HL-60/S4 treated with retinoic acid at 250 ng/mL for 4 days and 3 days (cell line): ENCODE results near the gene THSD7A.
"Not testable (repeated sequence)": the region's sequence is repeated elsewhere in the genome, so short reads cannot be mapped to it uniquely, and the experiment has no call there.

Experiments
- in situ Hi-C: fragments of 300-500 bp; cut with MboI; formaldehyde crosslinking; loops from 2 replicates; pipeline ENCODE4 v1.7.0; 2022; ENCODE audit warnings: low sequenced_read_pairs

Gene THSD7A

DNA sequence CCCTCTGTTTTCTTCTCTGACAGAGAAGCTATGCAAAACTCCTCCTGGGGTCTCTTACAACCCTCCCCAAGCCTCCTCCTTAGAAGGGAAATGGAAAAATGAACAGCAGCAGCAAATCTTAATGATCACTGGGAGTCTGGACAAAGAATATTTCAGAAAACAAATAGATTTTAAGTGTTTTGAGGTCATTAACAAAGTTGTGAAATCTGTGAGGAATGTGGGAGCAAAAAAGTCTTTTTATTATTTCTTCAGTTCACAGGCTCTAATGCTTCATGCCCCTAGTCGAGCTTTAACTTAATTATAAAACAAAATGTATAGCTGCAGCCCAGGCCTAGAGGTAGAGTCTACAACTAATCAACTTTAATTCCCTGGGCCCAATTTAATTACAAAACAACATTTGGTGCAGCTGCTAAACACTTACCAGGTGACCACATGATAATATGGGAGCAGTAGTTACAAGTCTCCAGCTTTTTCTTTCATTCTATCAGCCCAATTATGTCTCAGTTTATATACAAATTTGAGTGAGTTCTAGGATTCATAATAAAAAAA, 293.2 kb downstream of the THSD7A start:
- in situ Hi-C loops = no loop called here

DNA sequence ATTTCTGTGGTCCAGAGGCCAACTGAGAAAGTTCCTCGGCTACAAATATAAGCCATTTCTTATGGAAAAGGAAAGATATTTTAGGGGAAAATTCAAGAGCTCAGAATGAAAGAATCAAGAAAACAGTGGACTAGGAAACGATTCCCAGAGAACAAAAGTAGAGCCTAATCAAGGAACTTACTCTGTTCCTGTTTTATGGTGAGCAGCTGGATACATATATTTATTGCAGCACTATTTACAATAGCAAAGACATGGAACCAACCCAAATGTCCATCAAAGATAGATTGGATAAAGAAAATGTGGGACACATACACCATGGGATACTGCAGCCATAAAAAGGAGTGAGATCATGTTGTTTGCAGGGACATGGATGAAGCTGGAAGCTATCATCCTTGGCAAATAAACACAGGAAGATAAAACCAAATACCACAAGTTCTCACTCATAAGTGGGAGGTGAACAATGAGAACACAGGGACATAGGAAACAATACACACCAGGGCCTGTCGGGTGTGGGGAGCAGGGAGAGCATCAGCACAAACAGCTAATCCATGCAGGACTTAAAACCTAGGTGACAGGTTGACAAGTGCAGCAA, 298.7 kb downstream of the THSD7A start:
- in situ Hi-C loops = no loop called here

DNA sequence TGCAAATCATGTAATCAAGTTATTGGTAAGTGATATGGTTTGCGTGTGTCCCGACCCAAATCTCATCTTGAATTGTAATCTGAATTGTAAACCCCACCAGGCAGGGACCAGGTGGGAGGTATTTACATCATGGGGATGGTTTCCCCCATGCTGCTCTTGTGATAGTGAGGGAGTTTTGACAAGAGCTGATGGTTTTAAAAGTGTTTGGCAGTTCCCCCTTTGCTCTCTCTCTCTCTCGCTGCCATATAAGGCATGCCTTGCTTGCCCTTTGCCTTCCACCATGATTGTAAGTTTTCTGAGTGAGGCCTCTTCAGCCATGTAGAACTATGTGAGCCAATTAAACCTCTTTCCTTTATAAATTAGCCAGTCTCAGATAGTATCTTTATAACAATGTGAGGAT, 302.6 kb downstream of the THSD7A start:
- in situ Hi-C loops = no loop called here

DNA sequence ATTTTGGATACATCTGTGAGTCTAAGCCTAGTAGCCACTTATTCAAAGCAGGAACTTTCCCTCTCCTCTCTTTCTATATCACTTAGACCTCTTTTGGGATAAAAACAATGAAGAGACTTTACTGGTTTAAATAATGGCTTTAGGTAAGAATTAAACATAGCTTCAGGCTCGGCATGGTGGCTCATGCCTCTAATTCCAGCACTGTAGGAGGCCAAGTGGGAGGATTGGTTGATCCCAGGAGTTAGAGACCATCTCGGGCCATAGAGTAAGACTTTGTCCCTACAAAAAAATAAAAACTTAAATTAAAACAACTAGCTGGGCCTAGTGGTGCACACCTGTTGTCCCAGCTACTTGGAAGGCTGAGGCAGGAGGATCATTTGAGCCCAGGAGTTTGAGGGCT, 304.3 kb downstream of the THSD7A start:
- in situ Hi-C loops = no loop called here

DNA sequence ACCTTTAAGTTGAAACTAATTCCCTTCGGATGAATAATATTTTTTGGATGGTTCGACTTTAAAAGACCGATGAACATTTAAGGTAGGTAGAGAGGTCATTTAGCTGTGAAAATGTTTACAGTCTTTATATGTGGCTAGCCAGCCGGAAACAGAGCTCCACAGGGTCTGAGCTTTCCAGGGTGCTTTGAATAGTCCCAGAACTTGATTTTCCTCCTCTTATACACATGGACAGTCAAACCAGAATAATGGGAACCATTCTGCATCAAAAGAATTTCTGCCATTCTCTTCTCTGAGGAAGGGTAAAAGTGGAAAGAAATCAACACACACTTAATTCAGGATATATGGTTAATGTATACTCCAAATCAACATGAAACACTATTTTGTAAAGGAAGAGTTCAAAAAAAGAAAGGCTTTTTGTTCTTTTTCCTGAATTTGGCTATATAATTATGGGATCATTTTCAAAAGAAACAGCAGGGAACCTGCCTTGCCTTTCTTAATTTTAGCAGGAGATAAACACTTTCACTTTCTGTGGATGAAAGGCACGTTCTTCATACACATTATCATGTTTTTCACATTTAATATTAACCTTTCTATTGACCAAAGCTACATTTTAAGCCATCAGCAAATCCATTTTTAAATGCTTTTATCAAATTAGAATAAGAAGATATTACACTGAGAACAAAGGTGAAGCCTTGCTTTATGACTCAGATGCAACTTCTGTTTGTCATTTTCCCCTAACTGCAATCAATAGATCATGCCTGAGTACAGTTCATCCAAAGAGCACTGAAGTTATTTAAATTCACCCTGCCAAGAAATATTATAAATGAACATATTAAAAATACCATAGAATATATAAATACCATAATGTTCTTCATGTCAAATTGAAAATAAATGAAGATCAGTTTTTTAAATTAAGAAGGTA, 307.3 kb downstream of the THSD7A start:
- in situ Hi-C loops = no loop called here

DNA sequence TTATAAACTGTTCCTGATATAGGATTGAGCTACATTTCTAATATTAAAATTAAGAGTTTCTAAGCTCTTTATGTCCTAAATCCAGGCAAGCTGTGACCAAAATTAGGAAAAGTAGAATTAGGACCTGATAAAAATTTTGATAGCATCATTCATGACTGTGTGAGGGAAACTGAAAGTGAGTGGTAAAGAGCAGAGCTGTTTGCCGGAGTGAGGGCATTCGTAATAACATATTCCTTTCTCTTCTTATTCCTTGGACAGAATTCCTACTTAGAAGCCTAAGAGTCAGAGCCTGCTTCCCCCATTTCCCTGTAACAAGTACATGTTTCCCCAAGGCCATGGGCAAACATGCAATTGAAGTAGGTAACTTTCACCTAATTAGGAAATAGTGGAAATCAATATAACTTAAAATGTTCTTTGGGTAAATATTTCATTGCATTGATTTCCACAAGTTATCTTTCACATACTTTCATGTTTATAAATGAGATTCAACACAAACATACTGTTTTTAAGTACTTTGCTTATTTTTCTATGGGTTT, 310.0 kb downstream of the THSD7A start:
- in situ Hi-C loops = not testable (repeated sequence)

DNA sequence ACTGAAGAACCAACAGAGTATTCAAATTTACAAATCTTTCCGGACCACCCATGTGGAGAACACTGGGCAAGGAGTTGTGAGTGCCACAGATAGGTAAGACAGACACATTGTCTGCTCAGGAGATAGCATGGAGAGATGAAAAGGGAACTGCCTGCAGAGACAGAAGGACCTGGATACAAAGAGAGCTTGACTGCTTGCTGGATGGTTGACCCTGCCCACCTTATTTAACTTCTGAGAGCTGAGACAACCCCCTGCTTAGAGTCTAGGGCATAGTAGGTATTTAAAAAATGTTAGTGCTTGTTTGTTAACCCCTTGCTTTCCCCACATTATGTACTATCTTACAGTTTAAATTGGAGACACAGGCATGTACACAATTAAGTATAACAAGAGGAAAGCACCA, 314.1 kb downstream of the THSD7A start:
- in situ Hi-C loops = no loop called here

DNA sequence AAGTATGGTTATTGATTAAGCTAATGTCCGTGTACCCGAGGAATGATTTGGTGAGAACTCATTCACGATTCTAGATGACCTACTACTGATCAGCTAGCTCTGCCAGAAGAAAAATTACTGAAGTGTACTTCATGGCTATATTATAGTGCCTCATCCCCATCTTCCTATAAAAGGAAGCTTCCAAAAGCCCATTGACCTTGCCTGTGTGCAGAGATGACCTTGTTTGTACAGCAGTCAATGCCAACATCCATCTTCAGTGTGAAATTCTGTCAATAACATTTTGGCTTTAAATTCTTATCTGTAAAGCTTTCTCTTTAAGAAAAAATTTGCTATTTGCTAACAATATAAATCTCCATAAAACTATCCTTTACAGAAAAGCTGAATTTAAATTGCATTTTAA, 315.7 kb downstream of the THSD7A start:
- in situ Hi-C loops = no loop called here

DNA sequence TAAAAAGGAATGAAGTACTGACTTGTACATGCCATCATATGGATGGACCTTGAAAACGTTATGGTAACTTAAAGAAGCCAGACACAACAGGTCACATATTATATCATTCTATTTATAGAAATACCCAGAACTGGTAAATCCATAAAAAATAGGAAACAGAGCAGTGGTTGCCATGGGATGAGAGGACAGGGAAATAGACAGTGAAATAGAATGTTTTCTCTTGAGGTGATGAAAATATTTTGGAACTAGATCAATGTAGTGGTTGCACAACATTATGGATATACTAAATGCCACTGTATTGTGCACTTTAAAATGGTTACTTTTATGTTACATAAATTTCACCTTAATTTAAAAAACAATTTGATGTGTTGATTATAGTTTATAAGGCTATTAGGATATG, 318.5 kb downstream of the THSD7A start:
- in situ Hi-C loops = no loop called here

DNA sequence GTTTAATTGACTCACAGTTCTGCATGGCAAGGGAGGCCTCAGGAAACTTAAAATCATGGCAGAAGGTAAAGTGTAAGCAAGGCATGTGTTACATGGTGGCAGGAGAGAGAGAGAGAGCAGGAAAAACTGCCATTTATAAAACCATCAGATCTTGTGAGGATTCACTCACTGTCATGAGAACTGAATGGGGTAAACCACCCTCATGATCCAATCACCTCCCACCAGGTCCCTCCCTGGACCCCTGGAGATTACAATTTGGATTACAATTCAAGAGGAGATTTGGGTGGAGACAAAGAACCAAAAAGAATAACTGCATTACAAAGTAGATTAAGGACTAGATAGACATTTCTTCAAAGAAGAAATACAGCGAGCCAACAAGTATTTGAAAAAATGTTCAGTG, 324.1 kb downstream of the THSD7A start:
- in situ Hi-C loops = no loop called here

DNA sequence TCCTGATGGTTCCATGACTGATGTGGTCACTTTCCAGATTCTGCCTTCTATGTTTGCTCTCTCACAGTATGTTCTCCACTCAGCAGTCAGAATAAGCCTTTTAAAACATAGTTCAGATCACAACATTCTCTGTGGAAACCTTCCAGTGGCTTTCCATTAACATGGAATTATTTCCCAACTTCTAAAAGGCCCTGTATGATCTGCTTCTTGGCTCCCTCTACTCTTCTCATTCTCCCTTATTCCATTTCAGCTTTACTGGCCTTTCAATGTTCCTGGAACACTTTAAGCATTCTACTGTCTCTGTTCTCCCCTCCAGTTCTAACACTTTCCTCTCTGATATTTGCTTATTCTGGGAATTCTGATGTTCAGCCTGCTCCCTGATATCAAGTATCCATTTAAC, 325.6 kb downstream of the THSD7A start:
- in situ Hi-C loops = no loop called here

DNA sequence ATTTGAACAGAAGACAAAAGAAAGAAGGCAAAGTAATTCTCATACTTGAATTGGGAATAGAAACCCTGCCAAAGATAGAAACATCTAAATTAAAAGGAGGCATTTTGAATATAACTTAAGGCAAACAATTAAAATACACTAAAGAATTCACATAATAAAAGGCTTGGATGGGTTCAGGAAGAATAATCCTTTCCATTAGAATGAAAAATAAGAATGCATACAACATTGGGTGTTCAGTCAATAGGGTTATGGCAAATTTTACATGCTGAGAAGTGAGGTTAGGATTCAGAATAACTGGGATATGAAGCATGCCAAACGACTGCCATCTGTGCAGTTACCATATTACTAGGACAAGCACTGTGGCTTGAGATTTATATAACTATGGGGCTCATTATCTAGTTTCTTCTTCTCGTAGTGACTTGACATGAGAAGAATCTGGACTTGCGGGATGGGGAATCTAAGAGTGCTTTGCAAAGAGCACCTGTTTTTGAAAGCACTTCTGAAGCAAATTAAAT, 326.5 kb downstream of the THSD7A start:
- in situ Hi-C loops = no loop called here

DNA sequence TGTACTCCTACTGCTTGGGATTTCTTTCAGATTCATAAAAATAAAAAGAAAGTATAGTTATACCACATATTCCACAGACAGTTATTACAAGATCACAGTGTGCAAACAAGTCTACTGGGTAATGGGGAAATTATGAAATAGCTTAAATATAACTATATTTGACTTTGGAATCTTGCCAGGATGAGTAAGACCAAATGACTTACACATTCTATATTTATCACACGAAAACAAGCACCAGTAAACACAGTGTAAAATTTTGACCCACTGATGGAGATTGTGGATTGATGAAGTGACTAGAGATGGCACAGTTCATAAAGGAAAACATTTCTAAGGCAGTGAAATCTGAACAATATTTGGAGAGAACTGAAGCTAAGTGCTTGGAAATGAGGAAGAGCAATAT, 339.7 kb downstream of the THSD7A start:
- in situ Hi-C loops = no loop called here

DNA sequence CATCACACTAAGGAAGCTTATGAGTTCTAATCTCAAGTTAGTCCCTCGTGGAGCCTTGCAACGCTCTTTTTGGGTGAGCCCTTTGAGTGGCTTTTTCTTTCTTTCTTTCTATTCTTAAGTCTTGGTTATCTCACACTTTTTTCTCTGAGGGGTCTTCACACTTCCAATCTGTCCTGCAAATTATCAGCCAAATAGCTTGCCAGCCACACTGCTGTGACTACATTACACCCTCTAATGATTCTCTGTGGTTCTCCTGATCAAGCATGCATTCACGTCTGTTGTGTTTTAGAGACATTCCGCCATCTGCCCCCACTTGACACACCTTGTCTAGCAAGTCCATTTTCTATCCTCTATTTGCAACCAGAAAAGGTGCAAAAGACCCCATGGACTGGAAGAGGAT, 340.2 kb downstream of the THSD7A start:
- in situ Hi-C loops = no loop called here

DNA sequence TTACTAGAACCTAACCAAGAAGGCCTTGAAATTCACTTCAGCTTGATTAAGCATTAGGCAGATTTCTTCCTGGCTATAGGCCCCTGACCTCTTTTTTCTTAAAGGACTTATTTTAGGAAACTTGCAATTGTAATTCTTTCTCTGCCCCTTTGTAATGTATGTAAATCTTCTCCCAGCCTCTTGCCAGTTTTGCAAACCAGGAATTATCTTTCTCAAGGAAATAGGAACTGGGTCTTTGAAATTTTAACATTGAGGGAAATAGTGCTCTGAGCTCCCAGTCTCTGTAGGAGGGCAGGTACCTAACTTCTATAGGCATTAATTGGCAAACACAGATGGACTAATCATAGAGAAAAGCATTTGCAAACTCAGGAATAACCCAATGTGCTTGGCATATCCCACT, 342.7 kb downstream of the THSD7A start:
- in situ Hi-C loops = no loop called here

DNA sequence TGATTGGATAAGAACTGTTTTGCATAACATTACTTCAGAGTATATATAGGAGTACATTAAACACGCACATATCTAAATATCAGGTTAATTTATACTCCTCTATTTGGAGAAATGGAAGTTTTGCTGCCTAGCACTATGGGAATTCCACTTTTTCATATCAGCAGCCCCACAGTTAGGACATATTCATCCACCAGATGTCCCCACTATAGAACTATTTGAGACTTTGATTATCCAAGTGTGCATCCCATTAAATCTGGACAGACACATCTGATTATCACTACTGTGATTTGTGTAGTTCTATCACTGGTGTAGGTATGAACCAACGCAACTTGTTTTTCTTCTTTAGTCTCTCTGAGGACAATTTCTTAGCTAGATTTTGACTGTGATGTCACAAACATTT, 345.7 kb downstream of the THSD7A start:
- in situ Hi-C loops = no loop called here

DNA sequence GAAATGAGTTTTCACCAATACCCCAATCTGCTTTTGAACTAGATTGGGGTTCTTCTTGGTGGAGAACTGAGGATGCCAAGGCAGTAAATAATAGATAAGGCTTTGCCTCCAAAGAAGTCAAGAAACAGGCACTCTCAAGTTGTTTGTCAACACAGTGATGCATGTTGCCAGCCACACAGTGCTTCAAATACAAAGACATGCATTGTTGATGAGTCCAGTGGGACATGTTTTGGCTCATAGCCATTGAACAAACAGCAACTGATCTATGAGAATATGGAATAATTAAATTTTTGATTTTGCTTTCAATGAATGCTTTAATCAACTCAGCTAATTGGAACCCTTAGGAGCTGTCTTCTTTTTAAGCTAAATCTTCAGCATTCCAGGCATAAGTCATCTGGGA, 346.4 kb downstream of the THSD7A start:
- in situ Hi-C loops = no loop called here

DNA sequence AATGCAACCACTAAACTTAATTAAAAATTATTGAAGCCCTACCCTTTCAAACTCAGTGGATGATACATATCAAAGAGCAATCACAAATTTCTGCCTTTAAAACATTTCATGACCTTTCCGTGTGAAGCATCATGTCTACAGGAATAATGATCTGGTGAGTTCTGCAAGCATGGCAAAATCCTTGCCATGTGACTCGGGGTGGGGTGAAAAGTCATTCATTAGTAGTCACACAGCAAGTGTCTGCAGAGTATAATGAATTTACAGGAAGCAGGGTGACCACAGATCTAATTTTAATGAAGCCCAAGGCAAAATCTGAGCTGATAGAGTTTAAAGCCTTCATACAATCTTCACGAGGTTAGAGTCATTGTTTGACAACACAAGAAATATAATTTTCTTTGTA, 351.9 kb downstream of the THSD7A start:
- in situ Hi-C loops = no loop called here

DNA sequence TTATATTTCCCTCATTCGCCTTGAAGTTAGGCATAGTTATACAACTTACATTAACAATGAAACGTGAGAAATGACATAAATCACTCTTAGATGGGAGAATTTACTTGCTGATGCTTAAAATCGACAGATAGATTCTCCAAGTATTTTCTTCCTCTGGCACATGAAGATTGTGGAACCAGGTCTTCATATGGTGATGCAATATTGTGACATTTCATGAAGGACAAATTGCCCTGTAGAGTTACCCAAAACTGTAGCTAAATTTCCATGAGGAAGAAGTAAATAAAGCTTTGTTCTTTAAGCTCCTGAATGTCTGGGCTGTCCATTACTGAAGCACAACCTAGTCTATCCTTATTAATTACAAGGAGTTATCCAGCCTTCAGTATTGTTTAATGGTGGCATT, 353.1 kb downstream of the THSD7A start:
- in situ Hi-C loops = no loop called here

DNA sequence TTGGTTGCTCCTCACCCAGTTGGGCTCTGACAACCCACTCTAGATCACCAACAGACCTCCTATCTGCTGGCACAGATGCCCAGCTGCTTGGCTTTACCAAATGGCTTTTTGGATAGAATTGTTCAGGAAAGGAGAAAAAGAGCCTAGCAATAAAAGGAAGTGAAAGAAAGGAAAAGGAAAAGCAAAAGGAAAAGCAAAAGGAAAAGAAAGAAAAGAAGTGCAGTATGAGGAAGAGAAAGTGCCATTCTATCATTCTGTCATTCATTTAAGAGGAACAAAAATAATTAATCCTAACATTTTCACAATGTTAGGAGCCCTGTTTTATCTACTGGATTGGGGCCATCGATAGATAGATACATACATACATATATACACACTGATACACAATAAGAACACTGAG, 353.6 kb downstream of the THSD7A start:
- in situ Hi-C loops = no loop called here

DNA sequence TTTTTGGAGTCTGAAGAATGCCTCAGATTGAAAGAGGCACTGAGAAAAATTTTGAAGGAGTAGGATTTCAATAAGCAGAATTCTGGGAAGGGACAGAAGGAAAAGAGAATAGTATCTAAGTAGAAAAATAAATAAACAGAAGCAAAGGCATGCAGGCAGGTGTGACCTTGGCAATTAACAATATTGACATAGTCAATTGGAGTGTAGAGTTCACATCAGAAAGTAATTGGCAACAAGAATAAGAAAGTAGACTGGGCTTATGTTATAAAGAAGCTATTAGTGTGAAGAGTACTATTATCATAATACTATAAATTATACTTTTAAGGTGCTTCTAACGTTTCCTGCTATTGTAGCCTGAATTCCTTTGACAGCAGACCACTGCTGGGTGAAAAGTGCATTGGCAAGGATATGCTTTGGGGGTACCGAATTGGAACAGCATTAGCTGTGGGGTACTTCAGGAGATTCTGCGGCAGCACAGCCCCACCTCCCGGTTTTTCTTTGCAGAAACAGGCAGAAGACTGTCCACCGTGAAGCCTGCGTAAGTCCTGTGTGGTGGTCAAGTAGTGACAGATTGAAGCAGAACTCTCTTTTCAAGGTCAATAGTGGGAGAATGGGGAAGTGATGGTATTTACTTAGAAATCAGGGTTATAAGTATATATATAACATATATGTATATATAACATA, 357.0 kb downstream of the THSD7A start:
- in situ Hi-C loops = no loop called here
